Measurements from ENCODE around the gene THBD.

- TF ChIP-seq HDGF (IDR thresholded peaks at IDR 0.05; ENCODE audit: borderline replicate concordance) (no peak), FOXK2 (IDR thresholded peaks at IDR 0.05) (no peak), ZNF384 (IDR thresholded peaks at IDR 0.05) (no peak), FOXM1 (IDR thresholded peaks at IDR 0.05; ENCODE audit: borderline replicate concordance) (no peak), NFRKB (IDR thresholded peaks at IDR 0.05) (no peak), BHLHE40 (IDR thresholded peaks at IDR 0.05; ENCODE audit: borderline replicate concordance) (no peak), TARDBP (IDR thresholded peaks at IDR 0.05) (no peak), L3MBTL2 (conservative IDR thresholded peaks at IDR 0.05) (no peak), SUZ12 (IDR thresholded peaks at IDR 0.05) (no peak), SP1 (IDR thresholded peaks at IDR 0.05) (no peak)
Measured at GRCh38 chr20:23092861-23093495, 43.5 kb upstream of the THBD start.
